ENCODE results near the gene HES3.

The HES3 gene

DNA sequence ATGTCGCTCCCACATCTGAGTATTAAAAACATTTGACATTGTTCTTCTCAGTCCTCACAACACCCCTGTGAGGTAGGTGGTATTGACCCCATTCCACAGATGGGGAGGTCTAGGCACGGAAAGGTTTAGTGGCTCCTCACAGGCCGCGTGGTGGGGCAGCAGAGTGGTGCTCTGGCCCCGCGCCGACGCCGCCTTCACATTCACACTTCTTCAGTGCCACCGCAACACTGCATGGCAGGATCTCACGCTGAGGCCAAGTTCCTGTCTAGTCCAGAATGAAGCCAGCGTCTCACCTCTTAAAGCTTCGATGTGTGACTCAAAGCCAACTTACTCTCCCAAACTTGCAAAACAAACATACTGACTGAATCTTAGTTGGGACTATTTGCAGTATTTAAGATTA is 20.4 kb upstream of the HES3 start:
- TF ChIP-seq, protein P1, sequence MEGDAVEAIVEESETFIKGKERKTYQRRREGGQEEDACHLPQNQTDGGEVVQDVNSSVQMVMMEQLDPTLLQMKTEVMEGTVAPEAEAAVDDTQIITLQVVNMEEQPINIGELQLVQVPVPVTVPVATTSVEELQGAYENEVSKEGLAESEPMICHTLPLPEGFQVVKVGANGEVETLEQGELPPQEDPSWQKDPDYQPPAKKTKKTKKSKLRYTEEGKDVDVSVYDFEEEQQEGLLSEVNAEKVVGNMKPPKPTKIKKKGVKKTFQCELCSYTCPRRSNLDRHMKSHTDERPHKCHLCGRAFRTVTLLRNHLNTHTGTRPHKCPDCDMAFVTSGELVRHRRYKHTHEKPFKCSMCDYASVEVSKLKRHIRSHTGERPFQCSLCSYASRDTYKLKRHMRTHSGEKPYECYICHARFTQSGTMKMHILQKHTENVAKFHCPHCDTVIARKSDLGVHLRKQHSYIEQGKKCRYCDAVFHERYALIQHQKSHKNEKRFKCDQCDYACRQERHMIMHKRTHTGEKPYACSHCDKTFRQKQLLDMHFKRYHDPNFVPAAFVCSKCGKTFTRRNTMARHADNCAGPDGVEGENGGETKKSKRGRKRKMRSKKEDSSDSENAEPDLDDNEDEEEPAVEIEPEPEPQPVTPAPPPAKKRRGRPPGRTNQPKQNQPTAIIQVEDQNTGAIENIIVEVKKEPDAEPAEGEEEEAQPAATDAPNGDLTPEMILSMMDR (conservative IDR thresholded peaks at IDR 0.05): no peak
- TF ChIP-seq ZFX (IDR thresholded peaks at IDR 0.05): no peak
- H3K27ac ChIP-seq: no peak overlapping the region

GRCh38 chr1:6224718-6225117 is 19.3 kb upstream of the HES3 start:
- TF ChIP-seq, protein P1 (conservative IDR thresholded peaks at IDR 0.05): no peak
- no peak for TF ChIP-seq ZFX (IDR thresholded peaks at IDR 0.05)
- no peak overlapping the region for H3K27ac ChIP-seq

GRCh38 chr1:6225651-6226050 is 18.3 kb upstream of the HES3 start:
- TF ChIP-seq, protein P1 (conservative IDR thresholded peaks at IDR 0.05): no peak
- TF ChIP-seq ZFX (IDR thresholded peaks at IDR 0.05): no peak
- no peak overlapping the region for H3K27ac ChIP-seq

- H3K27ac ChIP-seq: no peak overlapping the region
- no peak for TF ChIP-seq ZFX (IDR thresholded peaks at IDR 0.05)
- TF ChIP-seq, protein P1 (conservative IDR thresholded peaks at IDR 0.05): no peak
Measured at GRCh38 chr1:6233376-6233775, 10.6 kb upstream of the HES3 start.

DNA sequence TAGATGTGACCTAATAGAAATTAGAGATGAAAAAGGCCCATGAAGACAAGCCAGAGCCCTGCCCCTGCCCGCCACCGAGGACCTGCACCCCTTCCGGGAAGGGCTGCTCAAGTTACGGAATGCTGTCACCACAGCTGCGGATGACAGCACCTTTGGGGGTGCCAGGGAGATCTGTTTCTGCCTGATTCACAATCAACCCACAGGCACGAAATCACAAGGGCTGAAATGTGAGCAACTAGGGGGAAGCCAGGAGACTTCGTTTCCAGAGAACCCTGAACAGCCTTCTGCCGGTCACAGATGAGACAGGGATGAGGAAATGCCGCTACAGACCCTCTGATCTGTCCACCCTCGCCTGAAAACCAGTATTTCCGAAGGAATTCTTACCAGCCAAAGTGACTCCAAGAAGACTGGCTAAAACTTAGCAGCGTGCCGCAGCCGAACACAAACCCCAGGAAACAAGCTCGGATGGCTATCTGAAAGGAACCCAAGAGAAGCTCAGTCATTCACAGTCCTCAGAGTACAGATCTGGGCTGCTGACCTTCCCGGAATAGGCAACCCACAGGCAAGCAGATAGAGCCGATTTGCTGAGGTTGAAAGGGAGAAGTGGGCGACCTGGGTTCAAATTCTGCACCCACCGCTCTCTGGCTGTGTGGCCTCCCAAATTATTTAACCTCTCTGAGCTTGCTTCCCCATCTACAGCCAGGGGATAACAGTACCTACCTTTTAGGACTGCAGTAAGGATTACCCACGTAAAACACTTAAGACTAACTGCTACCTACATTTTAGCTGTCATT is 9.3 kb upstream of the HES3 start:
- no peak for TF ChIP-seq ZFX (IDR thresholded peaks at IDR 0.05)
- TF ChIP-seq, protein P1 (conservative IDR thresholded peaks at IDR 0.05): no peak
- H3K27ac ChIP-seq: peak overlapping the region; percentile 84

- TF ChIP-seq, protein P1 (conservative IDR thresholded peaks at IDR 0.05): no peak
- TF ChIP-seq ZFX (IDR thresholded peaks at IDR 0.05): no peak
- H3K27ac ChIP-seq: peak overlapping the region; percentile 84
Measured at GRCh38 chr1:6235296-6235677, 8.7 kb upstream of the HES3 start.

GRCh38 chr1:6237093-6237492 is 6.9 kb upstream of the HES3 start:
- TF ChIP-seq, protein P1 (conservative IDR thresholded peaks at IDR 0.05): no peak
- no peak for TF ChIP-seq ZFX (IDR thresholded peaks at IDR 0.05)
- H3K27ac ChIP-seq: no peak overlapping the region

Data from C4-2B (cell line).